Ammon's horn (tissue), 1 donor: ENCODE measurements around the gene F13A1.
A peak's percentile ranks its signal among the peaks of the same experiment; 100 is the strongest.

Experiments used
- DNase-seq: peaks from one replicate; pipeline ENCODE4 v3.0.0-alpha.2; 2016; ENCODE audit warnings: low spot score

Gene F13A1

GRCh38 chr6:6243846-6244245 lies 76.6 kb downstream of the F13A1 start:
- no peak for DNase-seq

- no peak for DNase-seq
Observed at GRCh38 chr6:6239598-6240581, 80.6 kb downstream of the F13A1 start.

GRCh38 chr6:6236730-6237469 lies 83.6 kb downstream of the F13A1 start:
- DNase-seq, result no peak

- no peak for DNase-seq
Observed at GRCh38 chr6:6235786-6236185, 84.7 kb downstream of the F13A1 start.

- no peak for DNase-seq
Observed at GRCh38 chr6:6234963-6235362, 85.5 kb downstream of the F13A1 start.

- no peak for DNase-seq
Observed at GRCh38 chr6:6230286-6230685, 90.2 kb downstream of the F13A1 start.

- no peak for DNase-seq
Observed at GRCh38 chr6:6227896-6228295, 92.6 kb downstream of the F13A1 start.

- DNase-seq, result no peak
Observed at GRCh38 chr6:6225885-6226529, 94.5 kb downstream of the F13A1 start.

GRCh38 chr6:6224933-6225486 lies 95.5 kb downstream of the F13A1 start:
- no peak for DNase-seq

GRCh38 chr6:6221787-6222535 lies 98.5 kb downstream of the F13A1 start:
- DNase-seq, result no peak

GRCh38 chr6:6220718-6221117 lies 99.7 kb downstream of the F13A1 start:
- DNase-seq, result peak; percentile 17

GRCh38 chr6:6219716-6220115 lies 100.7 kb downstream of the F13A1 start:
- DNase-seq, result no peak

GRCh38 chr6:6218759-6219085 lies 101.7 kb downstream of the F13A1 start:
- no peak for DNase-seq

GRCh38 chr6:6217855-6218758 lies 102.4 kb downstream of the F13A1 start:
- no peak for DNase-seq

GRCh38 chr6:6210994-6211393 lies 109.5 kb downstream of the F13A1 start:
- DNase-seq, result no peak

- no peak for DNase-seq
Observed at GRCh38 chr6:6202886-6203285, 117.6 kb downstream of the F13A1 start.

GRCh38 chr6:6201200-6201599 lies 119.3 kb downstream of the F13A1 start:
- no peak for DNase-seq

- no peak for DNase-seq
Observed at GRCh38 chr6:6199678-6200077, 120.8 kb downstream of the F13A1 start.

GRCh38 chr6:6196762-6197161 lies 123.7 kb downstream of the F13A1 start:
- DNase-seq, result no peak

- no peak for DNase-seq
Observed at GRCh38 chr6:6195080-6195479, 125.4 kb downstream of the F13A1 start.
